Thoracic aorta (tissue), 2 donors: Measurements from ENCODE around the gene ZDHHC24. TPM values are rescaled to one million over a fixed set of nuclear protein-coding genes. Genes with fewer than 3 reads are reported as not detected.

ENCODE experiments used
- ATAC-seq: fragments of 150-250 bp; one replicate; pipeline ENCODE4 v1.8.0; 2017; ENCODE audit warnings: low read depth; ENCODE audit not compliant: insufficient number of reproducible peaks, low FRiP score
- DNase-seq: peaks from one replicate; pipeline ENCODE4 v3.0.0-alpha.2; 2020; ENCODE audit warnings: low spot score
- H3K27ac ChIP-seq, 2 donors: fragments of 200-600 bp; sonication (generic); 1 replicate in 1 of 2; 2 replicates in 1 of 2; pipeline ENCODE4 v1.5.1; 2016; ENCODE audit warnings: mild to moderate bottlenecking in 2 of 2, moderate library complexity in 2 of 2
- H3K27me3 ChIP-seq: fragments of 200-600 bp; sonication (generic); replicated peaks from 2 replicates; pipeline ENCODE4 v1.6.0; 2016; ENCODE audit warnings: mild to moderate bottlenecking; ENCODE audit not compliant: insufficient read depth
- H3K36me3 ChIP-seq: fragments of 200-600 bp; sonication (generic); one replicate; pipeline ENCODE4 v1.5.1; 2016
- H3K4me1 ChIP-seq, 2 donors: fragments of 200-600 bp; sonication (generic); 1 replicate in 1 of 2; 2 replicates in 1 of 2; pipeline versions ENCODE4 v1.5.1 to v1.6.0; 2016; ENCODE audit warnings: low read depth in 2 of 2, mild to moderate bottlenecking in 1 of 2; ENCODE audit not compliant: control insufficient read depth in 1 of 2
- H3K4me3 ChIP-seq: fragments of 200-600 bp; sonication (generic); 2 replicates; pipeline ENCODE4 v1.5.1; 2016; ENCODE audit warnings: mild to moderate bottlenecking
- H3K9me3 ChIP-seq: fragments of 200-600 bp; sonication (generic); 2 replicates; pipeline ENCODE4 v1.5.1; 2016
- CTCF ChIP-seq: fragments of 200-600 bp; sonication (generic); IDR thresholded peaks from one replicate; pipeline ENCODE4 v1.5.1; 2019; ENCODE audit warnings: antibody characterized with exemption
- total RNA-seq, 2 donors: library from RNA; depleted of rRNA; stranded (reverse); fragments of >200 nt; gene quantifications; one replicate each; pipeline versions ENCODE4 v1.1.0 to v1.2.3, GENCODE V29; 2016

Gene ZDHHC24
- total RNA-seq, 2 donors from 2014 or later, result 10.2 to 15.7 TPM

- Histone ChIP-seq H3K27ac (no peak overlapping the region), H3K4me3 (no peak overlapping the region), H3K9me3 (no peaks in the 10 kb centered on the region), H3K27me3 (no peaks in the 10 kb centered on the region), H3K36me3 (peaks cover 15% of the 10 kb centered on the region), H3K4me1 (no peaks in the 10 kb centered on the region)
- DNase-seq (no peak), ATAC-seq (no peak)
- no peak for TF ChIP-seq CTCF
Measured at GRCh38 chr11:66489636-66490035, 56.2 kb downstream of the ZDHHC24 start.

DNA sequence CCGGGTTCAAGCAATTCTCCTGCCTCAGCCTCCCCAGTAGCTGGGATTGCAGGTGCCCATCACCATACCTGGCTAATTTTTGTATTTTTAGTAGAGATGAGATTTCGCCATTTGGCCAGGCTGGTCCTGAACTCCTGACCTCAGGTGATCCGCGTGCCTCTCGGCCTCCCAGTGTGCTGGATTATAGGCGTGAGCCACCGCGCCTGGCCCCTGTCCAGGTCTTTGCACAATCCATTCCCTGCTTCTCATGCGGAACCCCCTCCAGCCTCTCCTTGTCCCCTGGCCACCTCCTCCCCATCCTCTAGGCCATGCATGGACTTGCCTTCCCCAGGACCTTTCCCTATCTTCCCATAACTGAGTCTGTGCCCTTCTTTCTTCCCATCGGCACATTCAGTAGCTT is 56.9 kb downstream of the ZDHHC24 start:
- Histone ChIP-seq H3K36me3 (peaks cover 15% of the 10 kb centered on the region), H3K4me3 (no peak overlapping the region), H3K27me3 (no peaks in the 10 kb centered on the region), H3K9me3 (no peaks in the 10 kb centered on the region), H3K27ac (no peak overlapping the region), H3K4me1 (no peaks in the 10 kb centered on the region)
- DNase-seq (no peak), ATAC-seq (no peak)
- TF ChIP-seq CTCF, result no peak

- H3K36me3 ChIP-seq, result peaks cover 8% of the 10 kb centered on the region
- no peaks in the 10 kb centered on the region for H3K9me3 ChIP-seq
- no peak overlapping the region for H3K4me3 ChIP-seq
- no peaks in the 10 kb centered on the region for H3K27me3 ChIP-seq
- H3K4me1 ChIP-seq, result peaks cover 5 to 7% of the 10 kb centered on the region in 2 donors
- H3K27ac ChIP-seq, result no peak overlapping the region
- no peak for DNase-seq
- TF ChIP-seq CTCF, result no peak
- ATAC-seq, result no peak
Measured at GRCh38 chr11:66484806-66485380, 61.0 kb downstream of the ZDHHC24 start.

DNA sequence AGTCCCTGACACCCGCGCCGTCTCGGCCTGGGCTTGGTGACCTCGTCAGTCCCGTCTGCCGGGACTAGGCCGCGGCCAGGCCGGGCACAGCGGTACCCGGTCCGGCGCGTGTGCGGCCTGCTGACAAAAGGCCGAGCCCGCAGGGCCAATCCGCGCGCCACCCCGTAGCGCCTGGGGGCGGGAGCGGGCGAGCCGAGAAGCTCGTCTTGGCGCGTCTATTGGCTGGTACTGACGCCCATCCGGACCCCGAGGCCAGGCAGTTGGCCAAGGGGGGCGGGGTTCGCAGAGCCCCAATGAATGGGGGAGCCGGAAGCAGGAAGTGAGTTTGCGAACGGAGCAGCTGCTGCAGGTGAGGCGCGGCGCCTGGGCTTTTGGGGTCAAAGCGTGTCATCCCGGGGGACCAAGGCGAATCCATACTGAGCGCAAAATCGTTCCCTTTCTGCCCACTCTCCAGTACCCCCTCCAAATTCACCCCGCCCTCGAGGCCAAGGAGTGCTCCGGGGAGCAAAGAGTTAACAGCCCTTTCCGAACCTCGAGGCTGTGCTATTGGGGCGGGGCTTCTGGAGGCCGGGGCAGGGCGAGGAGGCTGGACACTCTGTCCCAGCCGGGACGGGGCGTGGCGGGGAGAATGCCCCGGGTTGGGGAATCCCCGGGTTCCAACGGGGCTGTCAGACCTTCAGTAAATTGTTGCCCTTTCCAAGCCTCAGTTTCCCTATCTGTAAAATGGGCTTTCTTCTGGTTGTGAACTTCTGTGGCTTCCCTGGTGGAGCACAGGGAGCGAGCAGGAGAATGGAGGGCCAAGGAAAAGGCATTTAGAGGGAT is 65.5 kb downstream of the ZDHHC24 start, which contains the start of gene DPP3:
TSS of gene DPP3 (plus strand) at position 318 of the 822 bp plus-strand sequence. CDS start 1,767 bp downstream, outside the sequence.
- peak; percentile 90 for ATAC-seq
- H3K9me3 ChIP-seq, result no peaks in the 10 kb centered on the region
- peak within 1 kb of the TSS; percentile 83 for H3K4me3 ChIP-seq
- H3K27ac ChIP-seq, result peak within 1 kb of the TSS; percentile 89
- no peaks in the 10 kb centered on the region for H3K36me3 ChIP-seq
- TF ChIP-seq CTCF, result no peak
- peak; percentile 90 for DNase-seq
- H3K4me1 ChIP-seq, result peaks cover 8 to 18% of the 10 kb centered on the region in 2 donors
- H3K27me3 ChIP-seq, result no peaks in the 10 kb centered on the region

DNA sequence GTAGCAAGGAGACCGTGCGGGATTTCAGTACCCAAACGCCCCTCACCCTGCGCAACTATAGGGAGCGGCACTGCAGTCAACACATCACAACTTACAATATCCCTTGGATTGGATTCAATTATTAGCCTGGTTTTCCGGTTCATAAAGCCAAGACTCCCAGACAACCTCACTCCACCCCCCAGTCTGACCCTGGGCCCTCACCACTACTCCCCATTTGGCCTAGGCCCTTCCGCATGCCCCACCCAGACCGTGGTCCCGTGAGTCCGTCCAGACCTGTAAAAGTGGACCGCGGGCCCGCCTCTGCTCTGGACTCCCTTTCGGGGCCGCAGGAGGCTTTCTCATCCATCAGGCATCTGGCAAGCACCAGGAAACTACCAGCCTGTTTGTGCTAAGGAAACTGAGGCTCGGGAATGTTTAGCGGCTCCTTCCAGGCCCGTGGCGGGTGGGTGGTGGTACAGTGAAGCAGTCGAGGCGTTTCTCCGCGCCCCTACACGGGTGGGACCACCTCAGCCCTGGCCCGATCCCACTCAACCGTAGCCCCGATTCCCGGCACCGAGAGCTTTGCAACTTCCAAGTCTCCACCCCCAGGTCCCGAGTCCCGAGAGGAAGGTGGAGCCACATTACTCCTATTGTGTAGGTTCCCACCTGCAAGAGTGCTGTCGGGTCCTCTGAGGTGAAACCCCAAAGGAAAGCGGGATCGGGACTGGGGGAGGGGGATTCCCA is 66.3 kb downstream of the ZDHHC24 start:
- TF ChIP-seq CTCF, result no peak
- peak overlapping the region; percentile 89 for H3K27ac ChIP-seq
- no peaks in the 10 kb centered on the region for H3K36me3 ChIP-seq
- H3K9me3 ChIP-seq, result no peaks in the 10 kb centered on the region
- no peak for DNase-seq
- H3K4me3 ChIP-seq, result peak overlapping the region; percentile 83
- H3K27me3 ChIP-seq, result no peaks in the 10 kb centered on the region
- peak; percentile 4 for ATAC-seq
- peaks cover 8 to 18% of the 10 kb centered on the region in 2 donors for H3K4me1 ChIP-seq
